ENCODE results near the gene AMPH. TPM values are rescaled to one million over a fixed set of nuclear protein-coding genes. Genes with fewer than 3 reads are reported as not detected.

Gene AMPH
- total and polyA plus RNA-seq, 9 of the 15 experiments (the other 6 are each of a cell fraction or from before 2014, with no cell fraction given), result 0.03 to 0.35 TPM; not detected in 7

DNA sequence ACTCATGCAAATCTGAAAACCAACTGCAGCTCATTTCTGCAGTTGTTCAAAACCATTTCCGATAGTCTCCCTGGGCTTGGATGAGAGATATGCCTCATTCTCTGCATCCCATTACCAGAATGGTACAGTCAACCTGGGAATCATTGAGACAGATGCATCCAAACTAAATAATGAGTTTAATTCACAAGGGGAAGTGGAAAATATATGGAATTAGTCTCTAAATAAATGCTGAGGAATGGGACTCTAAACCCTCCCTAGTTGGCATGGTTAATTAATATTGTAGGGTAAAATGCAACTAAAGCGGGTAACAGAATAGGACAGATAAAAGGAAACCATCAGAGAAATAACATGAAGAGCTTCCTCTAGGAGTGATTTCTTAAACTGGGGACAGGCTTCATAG, 118.9 kb downstream of the AMPH start:
- CTCF ChIA-PET (ENCODE audit: low intra/inter-chr PET ratio), result no interaction called here
- Histone ChIP-seq H3K27me3 (ENCODE audit: control insufficient read depth in 2 of 2, insufficient read depth in 2 of 2, low read length in 2 of 2) (no peaks in the 10 kb centered on the region), H3K9me1 (ENCODE audit: control insufficient read depth, insufficient read depth, low read length) (no peaks in the 10 kb centered on the region), H3K4me1 (replicated peaks in 1 of 2; ENCODE audit: control insufficient read depth in 2 of 2, insufficient read depth in 2 of 2, low read length in 2 of 2) (no peaks in the 10 kb centered on the region), H3K9ac (ENCODE audit: insufficient read depth in 1 of 2, low read depth in 2 of 2, low read length in 2 of 2) (no peak overlapping the region), H2AFZ (ENCODE audit: low read depth, low read length) (no peak overlapping the region), H3K36me3 (ENCODE audit: control insufficient read depth, insufficient read depth, low read length) (no peaks in the 10 kb centered on the region), H4K20me1 (replicated peaks; ENCODE audit: control insufficient read depth, insufficient read depth, low read length) (no peaks in the 10 kb centered on the region), H3K79me2 (ENCODE audit: control insufficient read depth, insufficient read depth, low read length) (no peaks in the 10 kb centered on the region), H3K4me2 (ENCODE audit: insufficient read depth, low read length) (no peak overlapping the region), H3K27ac (ENCODE audit: extremely low read depth, low read depth, low read length) (no peak overlapping the region), H3K4me3 (no peak overlapping the region), H3K9me3 (replicated peaks; ENCODE audit: control insufficient read depth, insufficient read depth, low read depth, low read length) (no peaks in the 10 kb centered on the region)
- BruUV-seq (replicated peaks), result no TSS peak
- in situ Hi-C loops (cut with MboI), result no loop called here
- DNase-seq (ENCODE audit: extremely low read depth in 1 of 4, low spot score in 3 of 4) (no peak), FAIRE-seq (no peak), ATAC-seq (no peak)
- POLR2A ChIA-PET, result no interaction called here
- 0% methylated on average over 2 of the region's 2 CpGs for WGBS (ENCODE audit: insufficient coverage, low coverage, missing lambda C conversion rate)
- TF ChIP-seq ZNF699 (CRISPR knock-in tag; IDR thresholded peaks at IDR 0.05; ENCODE audit: insufficient replicate concordance), result no peak
- no peak for TF ChIP-seq ASH1L (IDR thresholded peaks at IDR 0.05; ENCODE audit: borderline replicate concordance, low read depth, partially characterized antibody)
- TF ChIP-seq ZNF354B (CRISPR knock-in tag; IDR thresholded peaks at IDR 0.05), result no peak
- no peak for TF ChIP-seq HDAC8 (tag; IDR thresholded peaks at IDR 0.05)
- TF ChIP-seq ZEB2 (IDR thresholded peaks at IDR 0.05), result no peak
- TF ChIP-seq ARHGAP35 (IDR thresholded peaks at IDR 0.05; ENCODE audit: partially characterized antibody), result no peak
- no peak for TF ChIP-seq RBM14 (IDR thresholded peaks at IDR 0.05; ENCODE audit: borderline replicate concordance, insufficient read depth, low read depth, low read length)
- TF ChIP-seq KAT7 (CRISPR knock-in tag; IDR thresholded peaks at IDR 0.05; ENCODE audit: borderline replicate concordance), result no peak
- no peak for TF ChIP-seq CAMTA2 (CRISPR knock-in tag; conservative IDR thresholded peaks at IDR 0.05)
- TF ChIP-seq PCBP1 (IDR thresholded peaks at IDR 0.05; ENCODE audit: low read depth, low read length, poor library complexity, severe bottlenecking), result no peak
- no peak for TF ChIP-seq RFX5 (IDR thresholded peaks at IDR 0.05; ENCODE audit: low read depth, low read length)
- TF ChIP-seq ZNF764 (CRISPR knock-in tag; IDR thresholded peaks at IDR 0.05; ENCODE audit: low read depth), result no peak
- TF ChIP-seq, protein P1, sequence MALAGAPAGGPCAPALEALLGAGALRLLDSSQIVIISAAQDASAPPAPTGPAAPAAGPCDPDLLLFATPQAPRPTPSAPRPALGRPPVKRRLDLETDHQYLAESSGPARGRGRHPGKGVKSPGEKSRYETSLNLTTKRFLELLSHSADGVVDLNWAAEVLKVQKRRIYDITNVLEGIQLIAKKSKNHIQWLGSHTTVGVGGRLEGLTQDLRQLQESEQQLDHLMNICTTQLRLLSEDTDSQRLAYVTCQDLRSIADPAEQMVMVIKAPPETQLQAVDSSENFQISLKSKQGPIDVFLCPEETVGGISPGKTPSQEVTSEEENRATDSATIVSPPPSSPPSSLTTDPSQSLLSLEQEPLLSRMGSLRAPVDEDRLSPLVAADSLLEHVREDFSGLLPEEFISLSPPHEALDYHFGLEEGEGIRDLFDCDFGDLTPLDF (CRISPR knock-in tag; IDR thresholded peaks at IDR 0.05), result no peak
- TF ChIP-seq PRMT5 (CRISPR knock-in tag; IDR thresholded peaks at IDR 0.05), result no peak
- no peak for TF ChIP-seq POLR2A (conservative IDR thresholded peaks at IDR 0.05)
- TF ChIP-seq ETV6 (IDR thresholded peaks at IDR 0.05; ENCODE audit: borderline replicate concordance in 1 of 2, low read depth in 2 of 2, low read length in 1 of 2), result no peak
- no peak for TF ChIP-seq ETV6 (CRISPR knock-in tag; IDR thresholded peaks at IDR 0.05; ENCODE audit: borderline replicate concordance)
- TF ChIP-seq, protein P2, sequence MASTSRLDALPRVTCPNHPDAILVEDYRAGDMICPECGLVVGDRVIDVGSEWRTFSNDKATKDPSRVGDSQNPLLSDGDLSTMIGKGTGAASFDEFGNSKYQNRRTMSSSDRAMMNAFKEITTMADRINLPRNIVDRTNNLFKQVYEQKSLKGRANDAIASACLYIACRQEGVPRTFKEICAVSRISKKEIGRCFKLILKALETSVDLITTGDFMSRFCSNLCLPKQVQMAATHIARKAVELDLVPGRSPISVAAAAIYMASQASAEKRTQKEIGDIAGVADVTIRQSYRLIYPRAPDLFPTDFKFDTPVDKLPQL (IDR thresholded peaks at IDR 0.05; ENCODE audit: extremely low read depth, insufficient read length), result no peak
- intact Hi-C loops (cut with micrococcal nuclease), result no loop called here

All from K562 (cell line).